HK-2 (cell line): ENCODE data around the gene ABR.
"Not testable (repeated sequence)": the region's sequence is repeated elsewhere in the genome, so short reads cannot be mapped to it uniquely, and the experiment has no call there.

ENCODE experiments used
- DNase-seq: peaks from one replicate; pipeline ENCODE4 v3.0.0-alpha.2; 2018; ENCODE audit not compliant: unreplicated experiment

The ABR gene

DNA sequence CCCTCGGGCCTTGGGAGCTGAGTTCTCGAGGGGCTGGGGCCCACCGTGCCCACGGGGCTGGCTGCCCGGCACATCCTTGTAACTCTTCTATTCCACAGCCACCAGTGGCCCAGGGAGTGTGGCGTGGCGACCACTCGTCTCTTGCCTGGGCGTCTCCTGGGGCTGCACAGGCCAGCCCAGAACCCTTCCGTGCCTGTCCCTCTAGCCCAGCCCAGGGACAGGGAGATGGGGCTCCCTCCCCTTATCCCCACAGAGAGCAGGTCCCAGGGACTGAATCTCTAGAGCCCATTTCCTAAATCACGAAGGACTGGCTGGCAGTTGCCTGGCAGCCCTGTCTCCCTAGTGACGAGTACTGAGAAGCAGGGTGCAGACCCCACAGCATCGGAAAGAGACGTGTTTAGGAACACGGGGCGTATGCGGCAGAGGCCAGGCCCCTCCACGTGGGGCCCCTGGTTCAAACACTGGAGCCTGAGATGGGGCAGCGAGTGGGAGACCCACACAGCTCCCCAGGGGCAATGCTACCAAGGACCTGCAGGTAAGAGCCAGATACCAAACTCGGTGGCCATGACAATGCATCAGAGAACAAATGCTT lies 131.8 kb downstream of the ABR start:
- no peak for DNase-seq

- no peak for DNase-seq
Observed at GRCh38 chr17:1047177-1047878, 132.5 kb downstream of the ABR start.

- no peak for DNase-seq
Observed at GRCh38 chr17:1045456-1045855, 134.3 kb downstream of the ABR start.

DNA sequence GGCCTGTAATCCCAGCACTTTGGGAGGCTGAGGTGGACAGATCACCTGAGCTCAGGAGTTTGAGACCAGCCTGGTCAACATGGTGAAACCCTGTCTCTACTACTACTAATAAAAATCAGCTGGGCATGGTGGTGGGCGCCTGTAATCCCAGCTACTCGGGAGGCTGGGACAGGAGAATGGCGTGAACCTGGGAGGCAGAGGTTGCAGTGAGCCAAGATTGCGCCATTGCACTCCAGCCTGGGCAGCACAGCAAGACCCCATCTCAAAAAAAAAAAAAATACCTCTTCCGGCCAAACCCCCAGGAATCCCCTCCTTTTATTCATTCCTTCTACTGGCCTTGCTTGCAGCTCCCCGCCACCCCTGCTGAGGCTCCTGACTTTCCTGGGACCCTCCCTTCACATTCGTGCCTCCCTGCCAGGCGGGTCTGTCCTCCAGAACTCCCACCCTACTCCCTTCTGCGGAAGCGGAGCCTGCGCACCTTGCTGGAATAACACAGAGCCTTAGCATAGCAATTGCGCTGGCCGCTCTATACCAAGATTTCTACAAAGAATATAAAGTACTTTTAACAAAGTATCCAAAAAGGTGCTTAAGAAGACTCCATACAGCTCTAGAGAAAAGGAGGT lies 135.3 kb downstream of the ABR start:
- not testable (repeated sequence) for DNase-seq

GRCh38 chr17:1043601-1044251 lies 136.1 kb downstream of the ABR start:
- DNase-seq = no peak

DNA sequence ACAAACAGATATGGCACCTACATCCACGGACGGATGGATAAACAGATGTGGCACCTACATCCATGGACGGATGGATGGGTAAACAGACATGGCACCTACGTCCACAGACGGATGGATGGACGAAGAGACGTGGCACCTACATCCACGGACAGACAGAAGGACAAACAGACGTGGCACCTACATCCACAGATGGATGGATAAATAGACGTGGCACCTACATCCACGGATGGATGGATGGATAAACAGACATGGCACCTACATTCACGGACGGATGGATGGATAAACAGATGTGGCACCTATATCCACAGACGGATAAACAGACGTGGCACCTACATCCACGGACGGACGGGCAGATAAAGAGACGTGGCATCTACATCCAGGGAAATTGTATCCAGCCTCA lies 137.3 kb downstream of the ABR start:
- no peak for DNase-seq

DNA sequence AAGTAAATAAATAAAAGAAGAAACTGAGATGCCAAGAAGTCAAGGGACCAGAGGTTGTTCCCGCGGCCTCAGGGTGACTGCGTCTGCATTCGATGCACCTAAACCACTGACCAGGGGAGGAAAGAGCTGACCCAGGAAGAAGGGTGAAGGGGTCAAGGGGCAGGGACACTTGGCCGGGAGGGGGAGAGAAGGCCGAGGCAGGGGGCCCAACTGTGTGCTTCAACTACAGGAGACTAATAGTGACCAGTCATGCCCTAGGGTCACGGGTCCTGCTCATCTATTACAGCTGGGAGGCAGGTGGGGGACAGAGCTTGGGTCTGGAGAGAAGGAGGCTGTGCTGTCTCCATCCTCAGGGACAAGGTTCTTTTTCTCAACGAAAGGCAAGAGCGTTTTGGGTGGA lies 138.0 kb downstream of the ABR start:
- no peak for DNase-seq

DNA sequence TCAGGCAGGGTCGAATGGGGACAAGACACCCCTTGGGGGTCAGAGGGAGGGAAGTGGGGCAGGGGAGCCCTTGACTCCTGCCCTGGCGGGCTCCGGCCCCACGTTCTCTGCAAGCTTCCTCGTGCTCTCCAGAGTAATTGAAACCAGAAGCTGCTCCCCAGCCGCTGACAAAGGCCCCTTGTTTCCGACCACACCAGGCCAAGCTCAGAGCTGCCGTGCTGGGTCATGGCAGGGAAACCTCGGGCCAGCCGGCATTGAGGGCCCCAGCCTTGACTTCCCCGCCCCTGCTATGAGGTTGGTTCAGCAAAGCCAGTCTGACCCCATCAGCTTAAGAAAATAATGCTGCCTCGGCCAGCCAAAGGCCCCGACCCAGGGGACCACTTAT lies 139.6 kb downstream of the ABR start:
- DNase-seq = no peak

DNA sequence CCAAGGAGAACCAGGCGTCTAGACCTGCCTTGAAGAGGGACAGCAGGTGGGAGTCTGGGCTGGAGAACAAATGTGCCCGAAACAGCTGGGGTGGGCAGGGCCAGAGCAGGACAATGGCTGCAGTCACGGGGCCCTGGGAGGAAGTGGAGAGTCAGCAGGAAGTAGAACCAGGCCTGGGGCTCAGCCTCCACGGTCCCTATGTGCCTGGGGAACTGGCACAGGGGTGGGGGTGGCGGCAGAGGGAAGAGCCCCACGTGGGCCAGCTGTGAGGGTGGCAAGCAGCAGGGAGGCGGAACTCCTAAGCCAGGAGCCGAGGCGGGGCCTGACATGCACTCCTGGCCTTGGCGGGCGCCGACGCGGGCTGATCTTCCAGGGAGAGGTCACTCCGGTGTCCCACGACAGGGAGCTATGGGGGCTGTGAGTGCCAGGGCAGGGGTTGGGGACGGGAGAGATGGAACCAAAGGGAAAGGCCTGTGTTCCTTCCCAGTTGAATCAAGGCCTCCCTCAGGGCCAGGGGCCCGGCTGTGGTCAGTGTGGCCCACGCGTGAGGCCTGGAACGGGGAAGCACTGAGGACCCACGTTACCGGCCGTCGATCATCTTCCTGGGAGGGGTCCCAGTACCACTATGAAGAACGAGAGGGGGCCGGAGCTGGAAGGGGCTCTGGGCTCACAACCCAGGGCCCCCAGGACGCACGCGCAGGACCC lies 140.1 kb downstream of the ABR start:
- DNase-seq = no peak

DNA sequence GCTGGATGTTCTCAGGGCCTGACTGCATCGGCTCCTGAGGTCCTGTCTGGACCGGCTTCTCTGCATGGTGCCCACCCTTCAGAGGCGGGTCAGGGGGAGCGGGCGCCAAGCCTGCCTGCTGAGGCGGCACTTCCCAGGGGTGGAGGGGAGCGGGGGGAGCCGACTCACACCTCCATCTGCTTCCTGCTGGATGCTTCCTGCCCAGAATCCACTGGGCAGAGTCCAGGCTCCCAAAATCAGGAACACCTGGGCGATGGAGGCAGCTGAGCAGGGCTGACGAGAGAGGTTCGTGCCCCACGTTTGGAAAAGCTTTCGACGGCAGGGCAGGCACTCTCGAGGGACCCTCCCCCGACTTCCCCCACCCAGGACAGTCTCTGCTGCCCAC lies 140.7 kb downstream of the ABR start:
- no peak for DNase-seq

GRCh38 chr17:1038459-1039122 lies 141.2 kb downstream of the ABR start:
- DNase-seq = no peak

GRCh38 chr17:1037238-1037879 lies 142.4 kb downstream of the ABR start:
- DNase-seq = no peak

GRCh38 chr17:1036845-1037237 lies 142.9 kb downstream of the ABR start:
- no peak for DNase-seq

GRCh38 chr17:1036171-1036844 lies 143.5 kb downstream of the ABR start:
- DNase-seq = no peak

DNA sequence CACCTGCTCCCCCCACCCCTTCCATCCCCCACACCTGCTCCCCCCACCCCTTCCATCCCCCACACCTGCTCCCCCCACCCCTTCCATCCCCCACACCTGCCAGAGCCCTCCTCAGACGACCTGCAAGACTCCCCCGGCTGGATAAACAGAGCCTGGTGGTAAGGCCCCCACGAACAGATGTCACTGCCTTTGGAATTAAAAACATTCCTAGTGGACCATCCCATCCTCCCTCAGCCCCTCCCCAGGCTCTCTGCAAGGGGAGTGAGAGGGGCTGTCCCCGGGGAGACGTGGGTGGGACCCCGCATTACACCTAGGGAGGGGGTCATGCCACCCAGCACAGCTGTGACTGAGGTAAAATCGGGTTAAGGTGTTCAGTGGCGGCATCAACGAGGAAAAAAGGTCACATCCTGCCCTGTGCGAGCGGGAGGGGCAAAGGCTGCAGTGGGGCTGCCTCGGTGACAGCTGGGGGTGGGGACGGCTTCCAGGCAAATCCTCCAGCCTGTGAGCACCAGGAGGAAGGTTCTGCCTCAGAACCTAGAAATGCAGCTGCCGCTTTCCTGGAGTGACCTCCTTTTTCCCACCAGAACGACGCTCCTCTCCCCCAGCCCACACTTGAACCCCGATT lies 144.1 kb downstream of the ABR start:
- DNase-seq = no peak

DNA sequence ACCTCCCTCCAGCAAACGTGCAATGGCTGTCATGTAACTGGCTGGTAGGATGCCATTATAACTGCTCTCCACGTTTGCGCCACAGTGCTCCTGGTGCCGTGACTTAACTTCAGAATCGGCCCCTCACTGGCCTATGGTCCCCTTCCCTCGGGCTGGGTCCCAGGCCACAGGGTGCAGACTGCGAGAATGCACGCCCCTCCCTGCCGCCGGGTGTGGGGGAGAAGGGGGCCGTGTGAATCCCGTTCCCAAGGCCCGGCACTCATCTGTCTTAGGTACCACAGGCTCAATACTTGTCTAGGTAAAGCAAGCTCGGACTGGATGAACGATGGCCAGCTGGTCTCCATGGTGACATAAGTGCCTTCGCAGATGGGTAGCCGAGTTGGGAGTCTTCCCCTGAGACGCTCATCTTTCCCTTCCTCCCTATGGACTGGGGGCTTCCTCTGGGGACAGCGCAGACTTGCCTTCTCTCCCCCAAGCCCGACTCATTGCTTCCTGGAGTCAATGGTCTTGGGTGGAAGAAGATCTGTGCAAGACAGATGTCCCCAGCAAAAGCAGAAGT lies 145.1 kb downstream of the ABR start:
- DNase-seq = no peak

- no peak for DNase-seq
Observed at GRCh38 chr17:1033503-1033902, 146.3 kb downstream of the ABR start.

- no peak for DNase-seq
Observed at GRCh38 chr17:1032391-1032790, 147.4 kb downstream of the ABR start.

DNA sequence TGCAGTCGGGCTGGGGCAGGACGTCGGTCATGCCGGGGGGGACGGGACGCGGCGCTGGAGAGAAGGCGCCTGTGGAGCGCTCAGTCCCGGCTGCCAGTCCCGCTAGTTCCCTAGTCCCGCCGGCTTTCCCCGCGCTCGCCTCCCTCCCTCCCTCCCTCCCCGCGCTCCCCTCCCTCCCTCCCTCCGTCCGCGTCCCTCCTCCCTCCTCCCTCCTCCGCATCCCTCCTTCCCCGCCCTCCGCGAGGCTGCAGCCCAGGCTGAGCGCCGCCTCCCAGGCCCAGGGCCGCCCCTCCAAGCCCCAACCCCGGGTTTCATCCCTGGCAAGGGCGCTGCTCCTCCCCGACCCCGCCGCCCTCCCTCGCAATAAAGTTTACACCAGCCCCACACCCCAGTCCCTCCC lies 148.1 kb downstream of the ABR start:
- DNase-seq = no peak
